Stimulated activated CD4-positive, alpha-beta T cell treated with anti-CD3 and anti-CD28 coated beads, Interleukin-15, amount 100 ng/mL, for 48 hours (primary cell): Measurements from ENCODE around the gene GALNT7.
"Not testable (repeated sequence)": the region's sequence is repeated elsewhere in the genome, so short reads cannot be mapped to it uniquely, and the experiment has no call there.

Experiments used
- DNase-seq, 2 donors: peaks; one replicate each; pipeline ENCODE4 v3.0.0-alpha.2; 2020; ENCODE audit warnings: low read depth in 2 of 2

Gene GALNT7

GRCh38 chr4:173195109-173195508 lies 26.5 kb downstream of the GALNT7 start:
- no peak for DNase-seq

- no peak for DNase-seq
Observed at GRCh38 chr4:173199553-173199952, 30.9 kb downstream of the GALNT7 start.

GRCh38 chr4:173200103-173200884 lies 31.7 kb downstream of the GALNT7 start:
- DNase-seq = no peak

- DNase-seq = no peak
Observed at GRCh38 chr4:173202395-173202794, 33.8 kb downstream of the GALNT7 start.

GRCh38 chr4:173205656-173206055 lies 37.0 kb downstream of the GALNT7 start:
- no peak for DNase-seq

- no peak for DNase-seq
Observed at GRCh38 chr4:173208420-173208819, 39.8 kb downstream of the GALNT7 start.

GRCh38 chr4:173211222-173211621 lies 42.6 kb downstream of the GALNT7 start:
- no peak for DNase-seq

- DNase-seq = no peak
Observed at GRCh38 chr4:173211838-173212237, 43.2 kb downstream of the GALNT7 start.

GRCh38 chr4:173212379-173212778 lies 43.8 kb downstream of the GALNT7 start:
- no peak for DNase-seq

GRCh38 chr4:173213296-173213695 lies 44.7 kb downstream of the GALNT7 start:
- no peak for DNase-seq

GRCh38 chr4:173214231-173214630 lies 45.6 kb downstream of the GALNT7 start:
- DNase-seq = no peak

GRCh38 chr4:173214661-173215060 lies 46.0 kb downstream of the GALNT7 start:
- no peak for DNase-seq

- no peak for DNase-seq
Observed at GRCh38 chr4:173217075-173217474, 48.5 kb downstream of the GALNT7 start.

- no peak for DNase-seq
Observed at GRCh38 chr4:173217727-173218126, 49.1 kb downstream of the GALNT7 start.

- no peak for DNase-seq
Observed at GRCh38 chr4:173218411-173219125, 50.0 kb downstream of the GALNT7 start.

GRCh38 chr4:173219126-173219437 lies 50.5 kb downstream of the GALNT7 start:
- DNase-seq = not testable (repeated sequence)

GRCh38 chr4:173223743-173224142 lies 55.1 kb downstream of the GALNT7 start:
- DNase-seq = no peak

GRCh38 chr4:173226401-173226888 lies 57.8 kb downstream of the GALNT7 start:
- DNase-seq = no peak

GRCh38 chr4:173227756-173228155 lies 59.1 kb downstream of the GALNT7 start:
- DNase-seq = no peak

GRCh38 chr4:173230062-173230461 lies 61.5 kb downstream of the GALNT7 start:
- no peak for DNase-seq

GRCh38 chr4:173231916-173232315 lies 63.3 kb downstream of the GALNT7 start:
- no peak for DNase-seq

GRCh38 chr4:173233857-173234256 lies 65.2 kb downstream of the GALNT7 start:
- DNase-seq = no peak

- DNase-seq = no peak
Observed at GRCh38 chr4:173235050-173235449, 66.4 kb downstream of the GALNT7 start.
